AG09309 (cell line): ENCODE data around the gene CDK5RAP2.

ENCODE experiments used
- DNase-seq: peaks from one replicate; pipeline ENCODE4 v3.0.0-alpha.2; 2010; ENCODE audit warnings: low read depth
- H3K4me3 ChIP-seq: 2 replicates; pipeline ENCODE4 v1.5.1; 2011; ENCODE audit warnings: mild to moderate bottlenecking, low read depth, low read length, moderate library complexity; ENCODE audit not compliant: control insufficient read depth
- TF ChIP-seq, protein P1 (sequence below): IDR thresholded peaks from 2 replicates; pipeline ENCODE4 v1.5.1; 2011; ENCODE audit warnings: mild to moderate bottlenecking, low read depth, low read length, inconsistent platforms; ENCODE audit not compliant: insufficient read depth, control insufficient read depth; ENCODE audit errors: missing control alignments

The CDK5RAP2 gene

DNA sequence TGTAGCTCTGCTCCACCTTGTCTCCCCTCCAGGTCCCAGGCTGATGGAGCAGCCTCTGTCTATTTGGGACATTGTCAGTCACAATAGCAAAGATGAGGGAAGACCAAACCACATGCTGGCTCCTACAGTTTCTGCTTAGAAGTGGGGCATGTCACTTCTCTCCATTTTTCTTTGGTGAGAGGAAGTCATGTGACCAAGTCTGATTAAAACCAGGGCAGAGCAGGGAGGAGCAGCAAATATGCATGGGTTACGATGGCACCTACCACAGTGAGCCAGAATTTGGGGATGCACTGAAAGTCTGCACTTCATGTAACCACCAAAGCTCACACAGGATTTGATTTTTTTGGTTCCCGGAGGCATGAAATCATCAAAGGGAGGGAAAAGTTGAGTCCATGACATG, 234.6 kb downstream of the CDK5RAP2 start:
- TF ChIP-seq, protein P1, sequence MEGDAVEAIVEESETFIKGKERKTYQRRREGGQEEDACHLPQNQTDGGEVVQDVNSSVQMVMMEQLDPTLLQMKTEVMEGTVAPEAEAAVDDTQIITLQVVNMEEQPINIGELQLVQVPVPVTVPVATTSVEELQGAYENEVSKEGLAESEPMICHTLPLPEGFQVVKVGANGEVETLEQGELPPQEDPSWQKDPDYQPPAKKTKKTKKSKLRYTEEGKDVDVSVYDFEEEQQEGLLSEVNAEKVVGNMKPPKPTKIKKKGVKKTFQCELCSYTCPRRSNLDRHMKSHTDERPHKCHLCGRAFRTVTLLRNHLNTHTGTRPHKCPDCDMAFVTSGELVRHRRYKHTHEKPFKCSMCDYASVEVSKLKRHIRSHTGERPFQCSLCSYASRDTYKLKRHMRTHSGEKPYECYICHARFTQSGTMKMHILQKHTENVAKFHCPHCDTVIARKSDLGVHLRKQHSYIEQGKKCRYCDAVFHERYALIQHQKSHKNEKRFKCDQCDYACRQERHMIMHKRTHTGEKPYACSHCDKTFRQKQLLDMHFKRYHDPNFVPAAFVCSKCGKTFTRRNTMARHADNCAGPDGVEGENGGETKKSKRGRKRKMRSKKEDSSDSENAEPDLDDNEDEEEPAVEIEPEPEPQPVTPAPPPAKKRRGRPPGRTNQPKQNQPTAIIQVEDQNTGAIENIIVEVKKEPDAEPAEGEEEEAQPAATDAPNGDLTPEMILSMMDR = no peak
- DNase-seq = no peak
- no peak overlapping the region for H3K4me3 ChIP-seq

GRCh38 chr9:120344230-120344629, 235.7 kb downstream of the CDK5RAP2 start:
- no peak overlapping the region for H3K4me3 ChIP-seq
- DNase-seq = peak; percentile 70
- TF ChIP-seq, protein P1 = no peak

- no peak overlapping the region for H3K4me3 ChIP-seq
- TF ChIP-seq, protein P1 = no peak
- no peak for DNase-seq
These were observed 236.6 kb downstream of the CDK5RAP2 start for GRCh38 chr9:120343416-120343815.
